ENCODE results near the gene RNF186. TPM values are rescaled to one million over a fixed set of nuclear protein-coding genes. Genes with fewer than 3 reads are reported as not detected.
"Not testable (repeated sequence)": the region's sequence is repeated elsewhere in the genome, so short reads cannot be mapped to it uniquely, and the experiment has no call there.

Gene RNF186
- not detected in 2 replicates for total RNA-seq (2014; rRNA removed; shearing (Covaris generic))
- polyA plus RNA-seq (2014; cell fraction: nucleus; rRNA removed) = not detected in 2 replicates

- DNase-seq (ENCODE audit: extremely low read depth, low read depth) = no peak
Measured at GRCh38 chr1:19814681-19815503, at the start of gene RNF186. Gene RNF186 (minus strand): TSS chr1:19815283. CDS start chr1:19815101, 182 bp downstream.

GRCh38 chr1:19864570-19865160 lies 49.6 kb upstream of the RNF186 start:
- DNase-seq (ENCODE audit: extremely low read depth, low read depth) = no peak

GRCh38 chr1:19862944-19863343 lies 47.9 kb upstream of the RNF186 start:
- DNase-seq (ENCODE audit: extremely low read depth, low read depth) = no peak

GRCh38 chr1:19861842-19862530 lies 46.9 kb upstream of the RNF186 start:
- no peak for DNase-seq (ENCODE audit: extremely low read depth, low read depth)

GRCh38 chr1:19861034-19861433 lies 46.0 kb upstream of the RNF186 start:
- DNase-seq (ENCODE audit: extremely low read depth, low read depth) = no peak

- DNase-seq (ENCODE audit: extremely low read depth, low read depth) = no peak
Measured at GRCh38 chr1:19860418-19860817, 45.3 kb upstream of the RNF186 start.

GRCh38 chr1:19859876-19860275 lies 44.8 kb upstream of the RNF186 start:
- DNase-seq (ENCODE audit: extremely low read depth, low read depth) = no peak

- DNase-seq (ENCODE audit: extremely low read depth, low read depth) = no peak
Measured at GRCh38 chr1:19858893-19859292, 43.8 kb upstream of the RNF186 start.

GRCh38 chr1:19854866-19855265 lies 39.8 kb upstream of the RNF186 start:
- no peak for DNase-seq (ENCODE audit: extremely low read depth, low read depth)

GRCh38 chr1:19852036-19852435 lies 37.0 kb upstream of the RNF186 start:
- no peak for DNase-seq (ENCODE audit: extremely low read depth, low read depth)

- no peak for DNase-seq (ENCODE audit: extremely low read depth, low read depth)
Measured at GRCh38 chr1:19850214-19850613, 35.1 kb upstream of the RNF186 start.

- DNase-seq (ENCODE audit: extremely low read depth, low read depth) = not testable (repeated sequence)
Measured at GRCh38 chr1:19849307-19849706, 34.2 kb upstream of the RNF186 start.

GRCh38 chr1:19847334-19847733 lies 32.3 kb upstream of the RNF186 start:
- DNase-seq (ENCODE audit: extremely low read depth, low read depth) = not testable (repeated sequence)

GRCh38 chr1:19846338-19846737 lies 31.3 kb upstream of the RNF186 start:
- DNase-seq (ENCODE audit: extremely low read depth, low read depth) = no peak

GRCh38 chr1:19845555-19845954 lies 30.5 kb upstream of the RNF186 start:
- no peak for DNase-seq (ENCODE audit: extremely low read depth, low read depth)

- DNase-seq (ENCODE audit: extremely low read depth, low read depth) = no peak
Measured at GRCh38 chr1:19844731-19845495, 29.8 kb upstream of the RNF186 start.

- DNase-seq (ENCODE audit: extremely low read depth, low read depth) = no peak
Measured at GRCh38 chr1:19840228-19840627, 25.1 kb upstream of the RNF186 start.

GRCh38 chr1:19837866-19838265 lies 22.8 kb upstream of the RNF186 start:
- no peak for DNase-seq (ENCODE audit: extremely low read depth, low read depth)

- no peak for DNase-seq (ENCODE audit: extremely low read depth, low read depth)
Measured at GRCh38 chr1:19835578-19835977, 20.5 kb upstream of the RNF186 start.

GRCh38 chr1:19831441-19831840 lies 16.4 kb upstream of the RNF186 start:
- no peak for DNase-seq (ENCODE audit: extremely low read depth, low read depth)

- no peak for DNase-seq (ENCODE audit: extremely low read depth, low read depth)
Measured at GRCh38 chr1:19828546-19828945, 13.5 kb upstream of the RNF186 start.

Data from NCI-H460 (cell line).